ENCODE data around the gene ADAMTS2.
"Not testable (repeated sequence)": the region's sequence is repeated elsewhere in the genome, so short reads cannot be mapped to it uniquely, and the experiment has no call there.

The ADAMTS2 gene

DNA sequence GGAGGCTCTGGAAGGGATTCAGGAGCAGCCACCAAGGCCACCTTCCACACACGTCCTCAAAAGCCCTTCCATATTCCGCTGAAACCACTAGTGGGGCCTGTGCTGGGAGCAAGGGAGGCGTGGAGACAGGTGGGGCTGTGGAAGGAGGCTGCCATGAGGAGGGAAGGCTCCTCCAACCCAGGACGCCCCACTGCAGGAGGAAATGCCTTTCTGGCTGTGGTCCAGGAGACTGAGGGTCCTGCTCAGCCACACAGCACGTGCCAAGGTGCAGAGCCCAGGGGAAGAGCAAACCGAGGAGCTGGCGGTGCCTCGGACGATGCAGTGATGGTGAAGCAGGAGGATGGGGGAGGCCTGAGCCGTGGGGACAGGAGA is 49.5 kb downstream of the ADAMTS2 start:
- DNase-seq, result no peak

DNA sequence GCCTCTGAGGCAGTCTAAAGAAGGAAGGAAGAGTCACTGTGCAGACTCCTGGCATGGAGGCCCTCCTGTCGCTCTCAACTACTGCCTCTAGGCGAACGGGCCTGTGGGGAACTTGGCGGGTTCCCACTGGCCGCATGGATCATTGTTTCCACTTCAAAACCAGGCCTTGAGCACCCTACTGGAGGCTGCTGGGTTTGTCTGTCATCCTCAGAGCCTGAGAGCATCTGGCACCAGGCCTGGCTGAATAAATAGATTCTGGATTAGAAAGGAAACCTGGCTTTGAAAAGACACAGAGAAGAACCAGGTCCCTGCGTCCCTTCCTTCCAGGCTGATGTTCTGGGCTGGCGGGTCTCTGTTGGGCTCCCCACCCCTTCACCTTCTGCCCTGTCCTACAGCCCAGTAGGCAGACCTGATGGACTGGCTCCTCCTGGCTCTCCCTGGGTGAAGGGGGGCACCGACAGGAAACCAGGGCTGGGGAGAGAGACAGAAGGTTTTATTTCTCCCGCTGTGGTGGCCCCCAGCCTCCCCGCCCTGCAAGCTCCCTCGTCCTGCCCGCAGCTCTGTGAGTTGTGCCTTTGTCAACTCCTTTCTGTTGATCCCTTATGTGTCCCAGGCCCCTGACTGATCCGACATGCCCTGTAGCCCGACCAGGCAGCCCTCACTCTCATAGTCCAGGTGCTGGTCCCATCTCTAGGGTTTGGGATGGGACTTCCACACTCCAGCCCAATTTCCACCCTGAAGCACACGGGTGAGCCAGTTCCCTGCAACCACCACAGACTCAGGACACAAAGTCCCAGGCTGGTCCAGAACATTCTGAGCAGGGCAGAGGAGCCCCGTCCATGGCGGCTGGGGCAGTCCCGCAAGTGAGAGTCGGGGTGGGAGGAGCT is 50.1 kb downstream of the ADAMTS2 start:
- no peak for DNase-seq

DNA sequence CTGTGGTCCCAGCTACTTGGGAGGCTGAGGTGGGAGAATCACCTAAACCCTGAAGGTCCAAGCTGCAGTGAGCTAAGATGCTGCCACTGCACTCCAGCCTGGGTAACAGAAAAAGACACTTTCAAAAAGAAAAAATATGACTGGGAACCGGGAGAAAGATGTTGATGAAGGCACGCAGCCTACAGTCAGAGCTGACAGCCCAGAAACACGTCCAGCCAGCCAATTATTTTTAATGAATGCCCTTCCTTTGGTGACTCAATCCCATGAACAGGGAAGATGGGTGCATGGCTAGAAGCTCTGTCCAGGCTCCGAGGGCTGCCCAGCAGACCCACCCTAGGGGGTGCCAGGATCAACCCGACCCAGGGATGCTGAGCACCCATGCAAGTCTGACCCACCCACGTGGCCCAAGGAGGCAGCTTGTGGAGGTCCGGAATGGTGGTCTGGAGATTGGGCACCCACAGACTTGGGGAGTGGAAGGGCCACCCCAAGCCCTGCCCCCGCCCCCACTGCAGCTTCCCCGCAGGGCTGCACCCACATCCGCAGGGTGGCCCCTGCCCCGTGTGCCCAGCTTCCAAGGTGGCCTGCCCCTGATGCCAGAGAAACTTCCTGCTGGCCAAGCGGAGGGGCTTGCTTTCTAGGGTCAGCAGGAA is 51.0 kb downstream of the ADAMTS2 start:
- no peak for DNase-seq

DNA sequence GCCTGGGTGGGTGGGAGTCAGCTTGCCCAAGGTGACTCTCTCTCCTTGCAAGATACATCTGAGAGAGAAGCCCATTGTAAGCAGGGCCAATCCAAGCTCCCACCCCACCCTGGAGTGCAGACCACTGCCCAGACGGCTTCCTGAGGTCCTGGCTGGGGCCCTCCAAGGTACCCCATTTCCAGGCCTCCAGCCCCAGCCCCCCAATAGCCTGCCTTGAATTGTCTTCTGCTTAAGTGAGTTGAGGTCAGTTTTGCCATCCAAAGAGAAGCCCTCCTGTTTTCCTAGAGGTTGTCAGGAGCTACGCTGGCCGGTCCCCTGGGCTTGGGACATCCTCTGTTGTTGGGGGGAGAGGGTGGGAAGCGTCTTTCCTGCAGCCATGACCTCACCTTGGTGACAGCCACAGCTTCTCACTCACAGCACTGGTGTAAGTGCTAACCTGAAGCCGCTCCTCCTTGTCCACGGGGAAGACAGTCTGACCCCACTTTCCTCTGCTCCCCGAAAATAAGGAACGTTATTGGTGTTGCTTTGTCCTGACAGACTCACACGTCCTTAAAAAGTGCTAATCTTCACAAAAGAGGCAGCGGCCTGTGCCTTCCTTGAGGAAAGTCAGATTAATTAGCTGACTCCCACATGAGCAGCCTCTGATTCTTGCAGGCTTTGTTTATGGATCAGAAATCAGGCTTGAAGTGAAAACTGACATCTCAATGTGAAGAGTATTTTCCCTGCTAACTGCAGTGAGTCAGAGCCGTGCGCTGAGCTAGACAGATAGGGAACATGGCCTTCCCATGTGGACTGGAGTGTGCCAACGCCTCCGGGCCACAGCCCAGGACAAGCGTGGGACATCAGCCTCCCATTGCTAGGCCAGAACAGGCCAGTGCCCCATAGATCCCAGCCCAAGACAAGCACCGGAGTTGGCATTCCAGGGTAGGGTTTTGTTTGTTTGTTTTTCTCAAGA is 52.3 kb downstream of the ADAMTS2 start:
- no peak for DNase-seq

DNA sequence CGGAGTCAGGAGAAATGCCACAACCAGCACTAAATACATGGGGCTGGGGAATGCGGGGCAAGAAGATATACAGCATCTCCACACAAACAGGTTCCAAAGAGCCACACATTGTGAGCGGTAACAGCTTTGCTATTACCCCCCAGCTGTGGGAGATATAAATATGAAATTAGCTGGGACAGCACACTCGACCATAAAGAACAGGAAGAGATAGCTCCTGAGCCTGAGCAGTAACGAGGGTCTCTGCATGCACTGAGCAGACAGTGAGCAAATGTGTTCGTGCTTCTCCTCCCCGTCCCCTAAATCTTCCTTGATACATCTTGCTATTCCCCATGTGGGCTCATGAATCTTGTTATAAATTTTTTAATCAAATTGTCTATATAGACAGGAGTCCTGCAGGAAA is 53.1 kb downstream of the ADAMTS2 start:
- no peak for DNase-seq

DNA sequence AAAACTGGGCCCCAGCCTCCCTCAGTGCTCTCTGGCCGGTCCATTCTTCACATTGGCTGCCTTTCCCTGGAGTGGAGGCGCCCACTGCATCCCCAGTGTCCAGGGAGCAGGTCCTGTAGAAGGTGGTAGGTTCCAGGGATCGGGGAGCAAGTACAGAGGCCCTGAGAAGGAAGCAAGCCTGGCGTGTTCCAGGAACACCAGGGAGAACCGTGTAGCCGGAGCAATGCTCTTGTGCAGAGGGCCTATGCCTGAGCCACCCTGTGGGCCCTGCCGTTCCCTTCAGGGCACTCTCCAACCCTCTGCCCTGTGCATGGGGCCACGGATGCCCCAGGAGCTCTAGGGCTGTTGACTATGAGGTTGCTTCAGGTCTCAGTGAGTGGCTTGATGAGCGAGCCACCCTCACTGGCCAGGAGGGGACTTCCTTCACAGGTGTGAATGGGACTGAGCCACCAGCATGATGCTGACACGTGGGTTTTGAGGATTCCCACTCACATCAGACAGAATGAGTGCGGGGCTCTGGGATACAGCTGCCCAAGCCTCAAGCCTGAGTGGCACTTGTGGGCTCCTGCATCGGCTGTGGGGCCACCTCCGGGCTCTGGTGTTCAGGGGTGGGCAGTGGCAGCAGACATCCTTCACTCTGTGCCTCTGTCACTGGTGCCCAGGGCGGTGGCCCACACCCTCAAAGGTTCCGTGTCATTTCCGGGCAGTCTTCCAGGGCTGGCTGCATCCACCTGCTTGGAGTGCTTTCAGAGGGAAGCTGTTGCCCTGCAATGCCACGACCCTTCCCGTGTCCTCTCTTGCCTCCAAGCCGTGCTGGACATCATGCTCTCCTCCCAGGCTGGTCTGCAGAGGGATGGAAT is 54.4 kb downstream of the ADAMTS2 start:
- DNase-seq, result no peak

DNA sequence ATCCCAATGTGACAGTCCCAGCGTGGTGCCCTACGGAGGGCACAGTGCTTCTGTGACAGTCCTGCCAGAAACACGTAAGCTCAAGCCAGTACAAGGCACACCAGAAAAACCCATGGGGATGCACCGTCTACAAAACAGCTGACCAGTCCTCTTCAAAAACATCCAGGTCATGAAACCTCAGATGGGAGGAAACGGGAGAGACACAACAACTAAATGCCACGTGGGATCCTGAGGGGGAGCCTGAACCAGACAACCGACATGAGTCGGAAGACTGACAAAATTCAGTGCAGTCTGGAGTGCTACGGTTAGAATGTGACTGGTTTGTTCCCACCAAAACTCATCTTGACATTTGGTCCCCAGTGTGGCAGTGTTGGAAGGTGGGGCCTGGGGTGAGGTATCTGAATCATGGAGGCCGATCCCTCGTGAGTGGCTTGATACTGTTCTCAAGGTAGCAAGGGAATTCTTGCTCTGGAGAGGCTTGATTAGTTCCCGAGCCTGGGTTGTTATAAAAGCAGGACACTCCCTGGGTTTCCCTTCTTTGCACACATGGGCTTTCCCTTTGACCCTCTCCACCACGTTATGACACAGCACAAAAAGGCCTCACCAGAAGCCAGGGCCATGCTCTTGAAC is 55.4 kb downstream of the ADAMTS2 start:
- DNase-seq, result no peak

DNA sequence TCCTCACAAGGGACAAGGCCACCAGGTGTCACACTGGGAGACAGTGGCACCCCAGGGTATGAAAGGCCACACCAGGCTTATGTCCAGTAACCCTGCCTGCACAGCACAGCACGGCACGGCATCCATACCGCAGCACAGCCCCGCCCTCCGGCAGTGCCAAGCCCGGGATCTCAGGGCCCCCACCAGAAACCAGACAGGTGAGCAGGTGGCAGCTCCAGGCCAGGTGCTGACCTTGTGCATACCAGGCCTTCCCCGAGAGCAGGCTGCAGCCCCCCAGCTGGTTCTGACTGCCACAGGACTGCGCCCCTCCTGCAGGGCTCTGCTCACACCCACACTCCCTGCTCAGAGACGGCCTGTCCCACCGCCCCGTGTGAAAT is 56.5 kb downstream of the ADAMTS2 start:
- DNase-seq, result no peak

DNA sequence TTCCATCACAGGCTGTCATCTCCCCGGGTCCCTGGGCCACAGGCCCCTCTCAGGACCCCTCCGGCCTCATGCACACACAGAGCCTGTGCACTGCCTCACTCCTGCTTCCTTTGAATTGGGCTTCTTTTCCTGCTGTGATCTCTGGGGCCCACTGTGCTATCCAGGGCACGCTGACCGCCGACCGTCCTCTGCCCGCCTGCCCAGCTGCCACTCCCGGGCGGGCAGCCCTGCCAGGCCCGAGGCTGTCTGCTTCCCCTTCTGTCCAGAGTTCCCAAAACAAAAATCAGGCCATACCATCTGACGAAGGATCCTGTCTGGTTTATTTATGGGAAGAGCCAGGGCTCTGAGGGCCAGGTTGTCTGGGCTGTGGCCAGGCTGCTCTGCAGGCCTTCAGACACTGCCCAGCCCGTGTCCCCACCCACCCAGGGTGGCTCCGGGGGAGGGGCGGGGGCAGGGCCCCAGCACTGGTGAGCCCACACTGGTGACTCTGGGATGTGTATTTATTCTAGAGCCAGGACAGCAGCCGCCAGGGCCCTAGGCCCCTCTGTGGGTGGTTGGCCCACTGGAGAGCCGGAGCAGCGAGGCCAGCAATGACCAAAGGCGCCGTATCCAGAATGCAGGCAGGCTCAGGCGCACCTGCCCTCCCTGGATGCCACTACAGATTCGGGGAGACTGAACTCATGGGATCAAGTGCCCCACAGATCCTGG is 57.0 kb downstream of the ADAMTS2 start:
- no peak for DNase-seq

DNA sequence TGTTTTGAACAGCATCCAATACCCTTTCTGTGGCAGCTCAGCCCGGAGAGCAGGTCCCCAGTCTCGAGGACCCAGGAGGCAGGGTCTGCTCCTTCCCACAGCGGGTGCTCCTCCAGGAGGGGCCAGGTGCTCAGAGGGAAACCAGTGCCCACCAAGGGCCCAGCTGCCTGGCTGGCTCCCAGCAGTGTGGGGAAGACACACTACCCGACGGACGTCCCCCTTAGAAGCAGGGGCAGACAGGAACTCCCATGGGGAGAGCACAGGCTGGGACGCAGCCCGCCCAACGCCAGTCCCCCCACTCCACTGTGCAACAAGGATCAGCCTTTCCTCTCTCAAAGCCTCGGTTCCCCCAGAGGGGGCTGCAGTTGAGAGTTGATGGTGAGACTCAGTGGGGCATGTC is 57.6 kb downstream of the ADAMTS2 start:
- DNase-seq, result no peak

DNA sequence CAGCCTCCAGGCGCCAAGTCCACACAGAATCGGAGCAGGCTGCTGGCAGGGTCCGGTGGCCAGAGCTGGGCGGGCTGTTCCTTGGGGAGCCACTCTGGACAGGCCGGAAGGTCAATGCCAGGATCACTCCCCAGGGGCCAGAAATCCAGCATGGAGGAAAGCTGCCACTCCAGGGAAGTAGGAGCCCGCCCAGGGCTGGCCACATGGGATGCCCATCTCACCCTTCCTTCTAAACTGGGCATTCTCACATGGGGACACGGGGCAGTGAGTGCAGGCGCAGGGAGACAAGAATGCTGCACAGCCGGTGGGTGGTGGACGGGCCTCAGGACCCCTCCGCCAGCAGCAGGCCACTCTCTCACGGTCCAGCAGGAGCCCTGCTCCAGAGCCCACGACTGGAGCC is 58.2 kb downstream of the ADAMTS2 start:
- DNase-seq, result no peak

DNA sequence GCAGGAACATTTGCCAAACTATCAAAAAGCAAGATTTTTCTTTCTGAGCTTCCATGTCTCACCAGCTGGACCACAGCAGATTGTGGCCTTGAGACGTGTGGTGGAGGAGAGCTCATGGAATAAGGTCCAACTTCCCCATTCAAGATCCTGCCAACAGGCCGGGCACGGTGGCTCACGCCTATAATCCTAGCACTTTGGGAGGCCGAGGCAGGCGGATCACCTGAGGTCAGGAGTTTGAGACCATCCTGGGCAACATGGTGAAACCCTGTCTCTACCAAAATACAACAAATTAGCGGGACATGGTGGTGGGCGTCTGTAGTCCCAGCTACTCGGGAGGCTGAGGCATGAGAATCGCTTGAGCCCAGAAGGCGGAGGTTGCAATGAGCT is 59.5 kb downstream of the ADAMTS2 start:
- DNase-seq, result not testable (repeated sequence)

DNA sequence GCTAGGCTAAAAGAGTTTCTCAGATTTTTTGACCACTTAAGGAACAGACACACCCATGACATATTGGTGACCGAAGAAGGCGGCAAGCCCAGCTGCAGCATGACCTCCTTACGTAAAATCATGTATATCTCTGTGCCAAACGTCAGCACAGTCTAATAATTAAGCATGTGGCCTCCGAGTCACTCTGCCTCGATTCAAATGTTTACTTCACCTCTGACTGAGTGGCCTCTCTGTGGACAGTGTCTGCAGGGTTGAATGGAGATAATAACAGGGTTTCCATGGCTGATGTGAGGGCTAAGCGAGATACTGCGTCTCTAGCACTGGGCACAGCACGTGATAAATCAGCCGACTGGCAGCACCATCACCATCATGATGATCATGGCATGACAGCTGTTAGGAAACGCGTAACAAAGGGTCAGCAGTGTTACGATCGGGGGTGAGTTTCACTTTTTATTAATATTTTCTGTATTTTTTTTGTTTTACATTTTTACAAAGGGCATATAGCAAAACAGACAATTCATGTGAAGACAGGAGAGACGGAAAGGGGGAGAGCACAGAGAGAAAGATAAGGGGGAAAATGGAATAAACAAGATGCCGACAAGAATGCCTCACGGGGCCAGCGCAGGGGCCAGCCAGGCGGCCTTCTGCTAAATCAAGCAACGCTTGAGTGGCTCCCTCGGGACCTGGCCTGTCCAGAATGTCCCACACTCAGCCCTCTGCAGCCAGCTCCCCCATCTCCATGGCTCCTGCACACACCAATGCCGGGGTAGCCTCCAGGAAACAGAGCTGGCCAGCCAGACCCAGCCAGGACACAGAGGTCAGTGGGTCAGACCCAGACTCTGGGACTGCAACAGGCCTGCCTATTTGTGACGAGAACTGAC is 60.3 kb downstream of the ADAMTS2 start:
- no peak for DNase-seq

DNA sequence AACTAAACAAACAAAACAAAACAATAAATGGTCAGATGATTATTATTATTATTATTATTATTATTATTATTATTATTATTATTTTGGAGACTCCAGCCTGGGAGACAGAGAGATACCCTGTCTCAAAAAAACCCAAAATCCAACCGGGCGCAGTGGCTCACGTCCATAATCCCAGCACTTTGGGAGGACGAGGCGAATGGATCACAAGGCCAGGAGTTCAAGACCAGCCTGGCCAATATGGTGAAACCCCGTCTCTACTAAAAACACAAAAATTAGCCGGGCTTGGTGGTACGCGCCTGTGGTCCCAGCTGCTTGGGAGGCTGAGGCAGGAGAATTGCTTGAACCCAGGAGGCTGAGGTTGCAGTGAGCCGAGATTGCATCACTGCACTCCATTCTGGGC is 61.4 kb downstream of the ADAMTS2 start:
- DNase-seq, result not testable (repeated sequence)

DNA sequence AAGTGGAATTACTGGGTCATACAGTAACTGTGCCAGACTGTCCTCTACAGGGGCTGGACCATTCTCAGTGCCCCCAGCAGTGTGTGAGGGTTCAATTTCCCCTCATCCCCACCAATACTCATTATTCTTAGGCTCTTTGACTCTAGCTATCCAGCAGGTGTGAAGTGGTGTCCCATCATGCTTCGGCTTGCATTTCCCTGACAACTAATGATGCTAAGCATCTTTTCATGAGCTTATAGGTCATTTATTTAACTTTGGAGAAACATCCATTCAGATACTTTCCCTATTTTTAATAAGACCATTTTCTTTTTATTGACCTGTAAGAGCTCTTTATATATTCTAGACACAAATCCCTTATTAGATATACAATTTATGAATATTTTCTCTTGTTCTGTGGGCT is 63.6 kb downstream of the ADAMTS2 start:
- no peak for DNase-seq

DNA sequence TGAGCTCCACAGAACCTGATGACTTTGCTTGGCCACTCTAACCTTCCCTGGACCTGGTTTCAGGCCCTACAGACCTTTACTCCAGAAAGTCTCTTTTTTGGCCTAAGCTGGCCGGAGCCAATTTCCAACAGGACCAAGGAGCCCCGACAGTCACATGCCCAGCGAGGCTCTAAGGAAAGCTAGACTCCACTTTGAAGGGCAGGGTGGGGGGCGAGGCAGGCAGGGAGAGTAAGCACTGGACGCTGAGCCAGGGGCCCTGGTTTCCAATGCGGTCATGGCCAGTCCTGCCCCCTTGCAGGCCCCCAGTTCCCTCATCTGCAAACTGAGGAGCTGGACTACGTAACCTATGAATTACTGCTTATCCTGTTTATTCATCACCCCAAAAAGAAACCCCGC is 65.2 kb downstream of the ADAMTS2 start:
- no peak for DNase-seq

DNA sequence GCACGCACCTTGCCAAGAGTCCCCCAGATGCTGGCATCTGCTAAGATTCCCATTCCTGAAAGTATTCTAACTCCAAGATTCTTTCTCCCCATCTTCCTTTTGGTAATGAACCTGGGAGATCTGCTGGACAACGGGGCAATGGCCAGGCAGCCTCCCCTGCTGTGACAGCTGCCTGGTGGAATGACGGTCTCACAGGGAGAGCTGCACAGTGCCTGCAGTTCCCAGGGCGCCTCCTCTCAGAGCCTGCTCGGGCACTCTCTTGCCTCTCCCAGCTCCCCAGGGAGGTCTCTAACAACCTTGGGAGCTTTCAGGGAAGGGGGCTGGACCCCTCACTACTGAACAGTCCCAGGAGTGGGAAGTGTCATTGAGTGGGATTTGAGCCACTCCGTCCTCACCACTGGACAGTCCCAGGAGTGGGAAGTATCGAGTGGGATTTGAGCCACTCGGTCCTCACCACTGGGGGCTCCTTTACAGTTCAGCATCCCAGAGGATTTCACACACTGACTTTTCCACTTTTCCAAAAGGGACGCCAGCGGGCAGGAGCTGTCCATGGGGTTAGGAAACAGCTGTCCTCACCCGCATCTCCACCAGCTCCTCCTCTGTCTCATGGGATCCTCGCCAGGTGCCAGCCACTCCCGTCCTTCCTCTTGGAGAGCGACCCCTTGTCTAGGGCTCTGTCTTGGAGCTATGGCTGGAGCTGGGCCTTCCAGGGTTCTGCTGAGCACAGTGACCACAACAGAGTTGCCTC is 65.7 kb downstream of the ADAMTS2 start:
- DNase-seq, result no peak

DNA sequence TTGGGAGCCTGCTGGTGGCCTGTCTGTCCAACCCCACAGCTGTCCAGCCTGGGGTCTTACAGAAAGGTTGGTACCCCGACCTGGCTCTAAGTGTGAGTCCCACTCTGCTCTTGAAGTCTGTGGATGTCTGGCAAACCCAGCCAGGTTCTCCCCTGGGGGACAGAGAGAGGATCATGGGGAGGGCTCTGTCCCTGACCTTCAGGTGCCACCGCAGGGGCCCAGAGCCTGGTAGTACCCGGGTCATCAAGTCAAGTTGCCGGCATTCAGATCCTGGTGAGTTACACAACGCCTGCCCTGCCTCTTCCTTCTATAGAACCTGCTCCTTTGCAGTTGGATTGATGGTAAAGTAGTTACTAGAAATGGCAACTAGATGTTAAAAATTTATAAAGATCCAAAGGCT is 66.7 kb downstream of the ADAMTS2 start:
- no peak for DNase-seq

DNA sequence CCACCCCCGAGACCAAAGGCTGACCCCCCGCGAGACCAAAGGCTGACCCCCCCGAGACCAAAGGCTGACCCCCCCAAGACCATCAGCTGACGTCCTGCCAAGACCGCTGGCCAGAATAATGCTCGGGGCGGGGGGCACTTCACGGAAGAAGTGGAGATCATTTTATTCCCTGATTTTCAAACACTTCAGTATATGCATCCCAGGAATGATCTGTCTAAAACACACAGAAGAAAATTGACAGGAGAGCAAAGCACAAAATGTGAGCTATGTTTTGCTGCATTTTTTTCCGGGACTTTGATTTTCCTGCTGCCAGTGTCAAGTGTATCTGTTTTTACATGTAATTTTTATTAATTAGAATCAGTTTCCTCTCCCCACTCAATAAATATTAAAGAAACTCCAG is 67.1 kb downstream of the ADAMTS2 start:
- DNase-seq, result no peak

Data from NCI-H1930 (cell line).